ENCODE results near the gene VPS13D. TPM values are rescaled to one million over a fixed set of nuclear protein-coding genes. Genes with fewer than 3 reads are reported as not detected.

VPS13D gene
- total RNA-seq, 1 donor from 2014 or later = 88.9 TPM

DNA sequence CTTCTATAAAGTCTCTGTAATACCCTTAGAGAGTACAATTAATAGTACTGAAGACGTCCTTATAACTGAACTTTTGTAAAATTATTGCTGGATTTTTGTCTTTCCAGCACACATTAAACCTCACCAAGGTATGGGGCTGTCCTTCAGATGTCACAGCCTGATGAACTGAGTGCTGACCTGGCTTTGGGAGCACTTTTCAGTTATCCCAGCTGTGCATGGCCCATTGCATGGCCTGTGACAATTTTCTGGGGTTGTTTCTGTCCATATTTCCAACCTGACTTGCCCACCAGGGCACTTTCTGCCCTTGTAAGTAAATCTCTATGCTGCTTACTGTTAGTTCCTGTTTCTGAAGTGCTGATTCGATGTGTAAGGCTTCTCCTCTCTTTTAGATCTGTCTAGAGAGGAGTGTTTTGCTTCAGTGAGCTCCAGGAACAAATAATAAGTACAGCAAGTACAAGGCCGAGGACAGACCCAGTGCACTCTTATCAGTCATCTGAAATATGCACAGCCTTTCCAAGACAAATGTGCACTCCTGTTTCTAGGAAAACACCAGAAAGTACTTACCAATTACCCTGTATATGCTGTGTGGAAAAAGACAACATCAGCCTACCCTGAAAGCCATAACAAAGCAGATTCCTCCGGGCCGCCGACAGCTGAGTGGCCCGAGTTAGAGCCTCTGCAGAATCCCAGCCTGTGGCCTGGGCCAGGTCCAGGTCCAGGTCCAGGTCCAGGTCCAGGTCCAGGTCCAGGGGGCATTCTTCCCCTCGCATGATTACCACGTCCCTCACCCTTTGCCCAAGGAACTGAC lies 266.5 kb downstream of the VPS13D start:
- no peaks in the 10 kb centered on the region for H3K27me3 ChIP-seq
- H3K4me1 ChIP-seq = peaks cover 13% of the 10 kb centered on the region
- no peak for TF ChIP-seq CTCF (IDR thresholded peaks at IDR 0.05)
- DNase-seq (ENCODE audit: extremely low spot score in 2 of 2) = no peak
- H3K36me3 ChIP-seq = peaks cover 0 to 7% of the 10 kb centered on the region in 2 donors
- H3K9me3 ChIP-seq = no peaks in the 10 kb centered on the region
- H3K27ac ChIP-seq = no peak overlapping the region
- no peak overlapping the region for H3K4me3 ChIP-seq
- intact Hi-C loops (cut with DNase I) = no loop called here

DNA sequence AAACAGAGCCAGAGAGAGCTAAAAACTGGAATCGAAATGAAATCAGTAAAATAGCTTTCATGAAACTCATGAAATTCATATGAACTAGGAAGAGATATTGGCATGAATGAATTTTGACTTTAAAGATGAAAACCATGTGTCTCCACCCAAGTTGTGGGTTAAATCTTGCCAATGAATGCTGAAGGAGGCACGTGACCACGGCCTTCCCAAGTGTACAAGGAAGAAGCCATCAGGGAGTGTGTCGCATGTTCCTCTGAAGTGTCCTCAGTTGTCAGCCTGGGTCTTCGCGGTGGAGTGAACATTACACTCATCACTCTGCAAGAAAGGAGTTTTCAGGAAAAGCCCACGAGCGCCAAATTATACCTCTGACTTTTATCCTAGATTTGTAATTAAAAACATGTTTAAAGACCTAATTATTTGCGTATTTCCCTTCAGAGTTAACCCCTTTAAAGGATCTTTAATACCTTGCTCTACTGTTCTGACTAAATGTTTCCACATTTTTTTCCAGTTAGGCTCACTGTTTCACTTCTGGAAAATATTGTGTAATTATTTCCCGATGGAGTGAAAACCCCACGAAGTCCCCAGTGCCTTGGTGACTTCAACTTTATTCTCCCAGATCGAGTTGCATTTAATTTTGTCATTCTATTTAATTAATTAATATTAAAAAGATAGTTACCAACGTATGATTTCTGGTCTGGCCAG lies 269.9 kb downstream of the VPS13D start:
- H3K4me3 ChIP-seq = no peak overlapping the region
- no peaks in the 10 kb centered on the region for H3K9me3 ChIP-seq
- peak overlapping the region; percentile 8 for H3K27ac ChIP-seq
- H3K4me1 ChIP-seq = peaks cover 13% of the 10 kb centered on the region
- no peaks in the 10 kb centered on the region for H3K27me3 ChIP-seq
- intact Hi-C loops (cut with DNase I) = no loop called here
- no peak for TF ChIP-seq POLR2A (IDR thresholded peaks at IDR 0.05)
- no peak for TF ChIP-seq POLR2AphosphoS5 (IDR thresholded peaks at IDR 0.05; ENCODE audit: insufficient read depth in 1 of 2, low read depth in 1 of 2)
- no peak for TF ChIP-seq CTCF (IDR thresholded peaks at IDR 0.05)
- DNase-seq (ENCODE audit: extremely low spot score in 2 of 2) = no peak
- peaks cover 0 to 7% of the 10 kb centered on the region in 2 donors for H3K36me3 ChIP-seq

- Histone ChIP-seq H3K36me3 (peaks cover 0 to 24% of the 10 kb centered on the region in 2 donors), H3K27me3 (no peaks in the 10 kb centered on the region), H3K27ac (no peak overlapping the region), H3K4me3 (no peak overlapping the region), H3K9me3 (no peaks in the 10 kb centered on the region), H3K4me1 (peaks cover 13% of the 10 kb centered on the region)
- TF ChIP-seq POLR2AphosphoS5 (IDR thresholded peaks at IDR 0.05; ENCODE audit: insufficient read depth in 1 of 2, low read depth in 1 of 2) = no peak
- TF ChIP-seq CTCF (IDR thresholded peaks at IDR 0.05) = no peak
- no peak for TF ChIP-seq POLR2A (IDR thresholded peaks at IDR 0.05)
- no peak for DNase-seq (ENCODE audit: extremely low spot score in 2 of 2)
- intact Hi-C loops (cut with DNase I) = no loop called here
Measured at GRCh38 chr1:12501661-12502060, 271.8 kb downstream of the VPS13D start.

GRCh38 chr1:12502336-12503109 lies 272.7 kb downstream of the VPS13D start:
- DNase-seq (ENCODE audit: extremely low spot score in 2 of 2) = no peak

More at GRCh38 chr1:12502336-12503109, 272.7 kb downstream of the VPS13D start:
- Histone ChIP-seq H3K4me3 (no peak overlapping the region), H3K9me3 (no peaks in the 10 kb centered on the region), H3K27ac (no peak overlapping the region), H3K4me1 (peaks cover 13% of the 10 kb centered on the region), H3K36me3 (peaks cover 0 to 27% of the 10 kb centered on the region in 2 donors), H3K27me3 (no peaks in the 10 kb centered on the region)
- TF ChIP-seq POLR2A (IDR thresholded peaks at IDR 0.05) (no peak), POLR2AphosphoS5 (IDR thresholded peaks at IDR 0.05; ENCODE audit: insufficient read depth in 1 of 2, low read depth in 1 of 2) (no peak), CTCF (IDR thresholded peaks at IDR 0.05) (no peak)
- intact Hi-C loops (cut with DNase I) = no loop called here

Measured in vagina (tissue), 2 donors.